GM12875 (cell line): ENCODE data around the gene SMIM1.

Experiments used
- H3K4me3 ChIP-seq: one replicate; pipeline ENCODE4 v1.5.1; 2011; ENCODE audit warnings: low read depth, low read length, control low read depth
- CTCF ChIP-seq: IDR thresholded peaks from 2 replicates; pipeline ENCODE4 v1.5.1; 2011; ENCODE audit warnings: low read depth, mild to moderate bottlenecking, control low read depth, inconsistent platforms, low read length, moderate library complexity, borderline replicate concordance; ENCODE audit not compliant: insufficient read depth

Gene SMIM1

GRCh38 chr1:3761296-3762010 lies 11.1 kb upstream of the SMIM1 start:
- no peak for TF ChIP-seq CTCF
- no peak overlapping the region for H3K4me3 ChIP-seq

GRCh38 chr1:3762151-3762872 lies 10.2 kb upstream of the SMIM1 start:
- TF ChIP-seq CTCF = no peak
- no peak overlapping the region for H3K4me3 ChIP-seq

GRCh38 chr1:3762873-3763228 lies 9.7 kb upstream of the SMIM1 start:
- no peak overlapping the region for H3K4me3 ChIP-seq
- TF ChIP-seq CTCF = no peak

- TF ChIP-seq CTCF = no peak
- no peak overlapping the region for H3K4me3 ChIP-seq
Observed at GRCh38 chr1:3763351-3764125, 9.0 kb upstream of the SMIM1 start.

- TF ChIP-seq CTCF = no peak
Observed at GRCh38 chr1:3767328-3767925, 5.1 kb upstream of the SMIM1 start.

GRCh38 chr1:3768811-3769390 lies 3.6 kb upstream of the SMIM1 start:
- no peak overlapping the region for H3K4me3 ChIP-seq
- TF ChIP-seq CTCF = no peak

More at GRCh38 chr1:3767328-3767925, 5.1 kb upstream of the SMIM1 start:
- no peak overlapping the region for H3K4me3 ChIP-seq
